GM20431 (cell line): Measurements from ENCODE around the gene GPATCH3.
"Not testable (repeated sequence)": the region's sequence is repeated elsewhere in the genome, so short reads cannot be mapped to it uniquely, and the experiment has no call there.

Experiments used
- in situ Hi-C: fragments of 300-500 bp; cut with MseI, MboI; formaldehyde crosslinking; loops from one replicate; pipeline ENCODE4 v1.15.0; 2020; ENCODE audit warnings: low sequenced_read_pairs; ENCODE audit not compliant: unreplicated experiment

Gene GPATCH3

DNA sequence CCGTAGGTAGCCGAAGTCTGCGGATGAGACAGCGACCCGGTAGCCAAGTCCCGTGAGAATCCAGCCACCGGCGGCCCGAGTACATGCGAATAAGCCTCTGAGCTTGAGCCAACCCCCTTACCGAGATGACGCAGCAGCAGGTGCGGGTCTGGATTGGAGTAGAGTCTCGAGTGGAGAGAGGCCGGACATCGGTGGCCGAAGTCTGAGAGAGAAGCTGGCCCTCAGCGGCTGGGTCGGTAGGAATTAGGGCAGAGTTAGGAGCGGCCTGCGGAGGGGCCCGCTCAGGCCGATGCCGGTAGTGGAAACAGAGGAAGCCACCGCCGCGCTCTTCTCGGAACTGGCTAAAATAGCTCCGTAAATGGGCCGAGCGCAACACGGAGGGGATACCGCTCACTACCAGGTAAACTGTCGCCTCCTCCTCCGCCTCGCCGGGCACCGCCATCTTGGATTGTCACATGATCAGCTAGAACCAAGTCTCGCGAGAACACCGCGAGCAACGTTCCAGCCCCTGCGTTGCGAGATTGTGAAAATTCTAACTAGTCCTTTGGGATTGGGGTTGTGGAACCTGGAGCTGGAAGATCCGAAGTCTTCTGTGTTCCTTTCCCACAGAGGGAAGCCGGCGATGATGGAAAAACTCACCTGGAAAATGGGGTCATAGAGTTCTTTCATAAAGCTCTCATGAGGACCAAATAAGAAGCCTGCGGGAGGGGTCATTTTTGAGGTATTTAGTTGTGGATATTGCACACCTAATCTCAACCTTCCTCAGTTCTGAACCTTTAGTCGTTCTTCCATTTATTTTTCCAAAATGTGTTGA lies at the start of gene GPATCH3:
TSS of gene GPATCH3 (minus strand) at position 467 of the 814 bp plus-strand sequence. CDS start at position 442, 25 bp downstream.
- in situ Hi-C loops, result no loop called here

DNA sequence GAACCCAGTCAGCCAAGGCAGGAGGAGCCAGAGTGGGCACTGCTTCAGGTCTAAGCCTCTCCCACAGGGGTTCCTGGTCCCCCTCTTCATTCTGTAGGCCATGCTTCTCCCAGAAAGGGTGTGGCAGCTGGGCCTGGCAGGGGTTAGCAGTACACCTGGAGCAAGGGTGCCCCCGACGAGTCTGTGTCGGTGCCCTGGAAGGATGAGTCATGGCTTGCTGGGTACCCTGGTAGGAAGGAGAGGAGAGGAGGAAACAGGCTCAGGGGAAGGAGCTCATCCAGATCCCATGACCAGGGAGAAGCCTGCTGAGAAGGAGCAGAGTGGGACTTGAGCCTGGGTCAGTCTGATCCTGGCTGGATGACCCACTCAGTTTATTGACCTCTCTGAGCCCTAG lies 49.7 kb upstream of the GPATCH3 start:
- in situ Hi-C loops, result no loop called here

- in situ Hi-C loops, result no loop called here
Measured at GRCh38 chr1:26949266-26949925, 49.1 kb upstream of the GPATCH3 start.

DNA sequence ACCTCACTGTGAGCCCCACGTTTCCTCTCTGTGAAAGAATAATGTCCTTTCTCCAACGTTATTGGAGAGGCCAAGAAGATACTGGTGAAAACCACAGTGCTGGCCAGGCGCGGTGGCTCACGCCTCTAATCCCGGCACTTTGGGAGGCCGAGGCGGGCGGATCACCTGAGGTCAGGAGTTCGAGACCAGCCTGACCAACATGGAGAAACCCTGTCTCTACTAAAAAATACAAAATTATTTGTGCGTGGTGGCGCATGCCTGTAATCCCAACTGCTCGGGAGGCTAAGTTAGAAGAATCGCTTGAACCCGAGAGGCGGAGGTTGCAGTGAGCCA lies 48.4 kb upstream of the GPATCH3 start:
- in situ Hi-C loops, result not testable (repeated sequence)

DNA sequence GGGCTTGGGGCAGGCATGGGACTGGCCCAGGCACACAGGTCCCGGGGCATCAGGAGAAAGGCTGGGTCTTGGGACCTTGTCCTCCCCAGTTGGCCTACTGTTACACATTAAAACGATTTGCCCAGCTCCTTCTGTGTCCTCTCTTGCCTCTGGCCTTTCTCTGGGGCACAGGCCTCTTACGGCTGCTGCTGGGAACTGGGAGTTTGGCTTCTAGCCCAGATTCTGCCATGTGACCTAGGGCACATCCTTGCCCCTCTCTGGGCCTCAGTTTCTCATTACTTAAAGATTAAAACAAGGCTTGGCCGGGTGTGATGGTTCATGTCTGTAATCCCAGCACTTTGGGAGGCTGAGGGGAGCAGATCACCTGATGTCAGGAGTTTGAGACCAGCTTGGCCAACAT lies 46.0 kb upstream of the GPATCH3 start:
- in situ Hi-C loops, result no loop called here

GRCh38 chr1:26945728-26946127 lies 45.5 kb upstream of the GPATCH3 start:
- in situ Hi-C loops, result no loop called here

DNA sequence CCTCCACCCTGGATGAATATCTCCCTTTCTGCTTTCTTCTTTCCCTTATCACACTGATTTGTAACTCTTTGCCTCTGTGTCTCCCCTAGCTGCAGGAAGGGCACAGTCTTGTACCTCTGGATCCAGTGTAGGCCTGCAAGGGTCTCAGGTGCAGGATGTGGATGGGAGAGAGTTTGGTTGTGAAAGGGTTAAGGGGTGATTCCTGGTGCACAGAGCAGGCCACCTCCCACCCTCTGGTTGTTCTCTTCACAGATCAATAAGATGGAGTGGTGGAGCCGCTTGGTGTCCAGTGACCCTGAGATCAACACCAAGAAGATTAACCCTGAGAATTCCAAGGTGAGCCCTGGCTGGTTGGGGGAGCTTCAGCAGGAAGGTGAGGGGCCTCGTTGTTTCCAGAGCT lies 44.9 kb upstream of the GPATCH3 start:
- in situ Hi-C loops, result no loop called here

GRCh38 chr1:26942656-26943055 lies 42.4 kb upstream of the GPATCH3 start:
- in situ Hi-C loops, result no loop called here

DNA sequence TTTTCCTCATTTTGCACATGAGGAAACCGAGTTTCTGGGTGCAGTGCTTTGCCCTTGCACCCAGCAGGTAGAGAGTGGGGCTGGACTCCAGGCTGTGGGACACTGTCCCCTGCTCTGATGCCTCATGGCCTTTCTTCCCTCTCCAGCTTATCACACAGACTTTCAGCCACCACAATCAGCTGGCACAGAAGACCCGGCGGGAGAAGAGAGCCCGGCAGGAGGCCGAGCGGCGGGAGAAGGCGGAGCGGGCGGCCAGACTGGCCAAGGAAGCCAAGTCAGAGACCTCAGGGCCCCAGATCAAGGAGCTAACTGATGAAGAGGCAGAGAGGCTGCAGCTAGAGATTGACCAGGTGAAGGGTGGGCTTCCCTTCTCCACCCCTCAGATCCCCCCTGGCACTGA lies 41.0 kb upstream of the GPATCH3 start:
- in situ Hi-C loops, result no loop called here

DNA sequence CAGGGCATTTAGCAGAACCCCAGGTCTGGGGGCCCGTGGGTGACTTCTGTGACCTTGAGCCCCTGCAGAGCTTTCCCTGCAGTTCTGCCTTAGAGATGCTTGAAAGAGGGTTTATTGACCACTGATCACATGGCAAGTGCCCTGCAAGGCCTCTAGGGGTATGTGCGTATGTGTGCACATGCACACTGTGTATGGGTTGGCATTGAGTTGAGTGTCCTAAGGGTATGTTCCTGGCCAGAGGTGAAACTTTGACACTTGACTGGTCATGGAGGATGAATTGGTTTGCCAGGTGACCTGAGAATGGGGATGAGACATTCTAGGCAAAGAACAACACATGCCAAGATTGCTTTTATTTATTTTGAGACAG lies 38.4 kb upstream of the GPATCH3 start:
- in situ Hi-C loops, result no loop called here

DNA sequence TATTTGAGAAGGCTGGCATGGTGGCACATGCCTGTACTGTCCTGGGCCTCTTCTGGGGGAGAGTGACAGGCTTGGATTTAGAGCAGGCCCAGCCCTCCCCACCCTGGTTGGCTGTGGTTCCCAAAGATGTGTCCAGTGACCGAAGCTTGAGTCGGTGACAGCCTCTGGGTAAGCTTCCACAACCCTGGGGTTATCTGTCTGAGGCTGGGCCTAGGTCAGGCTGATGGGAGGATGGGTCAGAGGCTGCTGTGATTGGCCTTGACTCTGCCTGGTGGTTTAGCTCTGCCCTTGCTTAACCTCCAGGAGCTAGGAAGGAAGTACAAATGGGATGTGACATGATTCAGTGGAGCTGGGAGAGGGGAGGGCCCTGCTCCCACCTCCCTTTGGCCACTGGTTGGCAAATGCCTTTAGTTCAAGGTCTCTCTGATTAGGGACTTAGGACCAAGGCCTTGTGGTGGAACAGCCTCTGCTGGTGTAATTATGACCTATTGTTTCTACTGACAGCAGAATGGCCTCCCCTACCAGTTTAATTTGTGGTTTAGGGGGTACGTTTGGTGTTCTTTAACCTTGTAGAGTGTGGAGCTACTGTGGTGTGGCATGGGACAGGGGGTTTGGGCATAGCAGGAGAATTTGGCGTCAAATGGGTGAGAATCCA lies 37.9 kb upstream of the GPATCH3 start:
- in situ Hi-C loops, result no loop called here

DNA sequence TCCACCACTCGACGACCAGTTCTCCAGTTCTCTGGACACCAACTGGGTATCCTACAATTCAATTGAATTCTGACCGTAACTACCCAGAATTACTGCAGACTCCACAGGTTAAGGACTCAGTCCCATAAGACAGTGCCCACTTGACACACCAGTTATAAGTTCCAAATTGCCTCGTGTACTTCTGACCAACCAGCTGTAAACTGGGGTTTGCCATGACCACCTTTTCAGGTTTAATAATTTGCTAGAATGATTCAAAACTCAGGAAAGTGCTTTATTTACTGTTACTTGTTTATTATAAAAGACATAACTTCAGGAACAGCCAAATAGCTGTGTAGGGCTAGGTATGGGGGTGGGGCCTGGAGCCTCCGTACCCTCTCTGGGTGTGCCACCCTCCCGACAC lies 36.6 kb upstream of the GPATCH3 start:
- in situ Hi-C loops, result no loop called here

DNA sequence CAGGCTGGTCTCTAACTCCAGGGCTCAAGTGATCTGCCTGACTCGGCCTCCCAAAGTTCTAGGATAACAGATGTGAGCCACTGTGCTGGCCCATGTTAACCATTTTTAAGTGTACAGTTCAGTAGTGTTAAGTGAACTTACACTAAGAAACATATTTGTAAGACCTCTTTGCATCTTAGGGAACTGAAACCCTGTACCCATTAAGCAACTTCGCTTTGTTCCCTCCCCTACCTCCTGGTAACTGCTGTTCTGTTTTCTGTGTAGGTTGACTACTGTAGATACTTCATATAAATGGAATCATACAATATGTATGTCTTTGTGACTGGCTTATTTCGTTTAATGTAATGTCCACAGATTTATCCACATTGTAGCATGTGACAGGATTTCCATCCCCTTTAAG lies 32.3 kb upstream of the GPATCH3 start:
- in situ Hi-C loops, result no loop called here

GRCh38 chr1:26923711-26924110 lies 23.4 kb upstream of the GPATCH3 start:
- in situ Hi-C loops, result no loop called here

GRCh38 chr1:26922901-26923300 lies 22.6 kb upstream of the GPATCH3 start:
- in situ Hi-C loops, result no loop called here

- in situ Hi-C loops, result no loop called here
Measured at GRCh38 chr1:26922431-26922729, 22.1 kb upstream of the GPATCH3 start.

GRCh38 chr1:26921540-26922430 lies 21.5 kb upstream of the GPATCH3 start, which contains the start of gene NUDC:
NUDC (plus strand) TSS chr1:26921743; CDS start chr1:26921849, 106 bp downstream.
- in situ Hi-C loops, result no loop called here

DNA sequence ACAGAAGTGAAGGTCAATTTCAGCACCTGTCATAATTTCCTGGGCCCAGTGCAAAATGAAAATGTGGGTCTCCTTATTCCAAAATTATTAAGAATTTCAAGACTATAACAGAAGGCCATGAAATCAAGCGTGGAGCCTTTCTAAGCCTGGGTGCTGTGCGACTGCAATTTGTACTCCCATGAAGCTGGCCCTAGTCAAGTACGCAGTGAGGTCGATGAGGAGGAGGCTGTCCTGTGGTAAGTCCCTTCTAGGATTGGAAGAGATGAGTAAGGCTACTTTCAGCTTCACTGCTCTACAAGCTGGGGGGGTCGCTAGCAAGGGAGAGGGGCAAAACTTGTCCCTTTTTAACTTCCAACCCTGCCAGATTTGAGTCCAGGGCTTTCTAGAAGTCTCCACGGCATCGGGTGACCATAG lies 20.9 kb upstream of the GPATCH3 start:
- in situ Hi-C loops, result no loop called here

- in situ Hi-C loops, result no loop called here
Measured at GRCh38 chr1:26915204-26915842, 15.1 kb upstream of the GPATCH3 start.
